Activated CD8-positive, alpha-beta memory T cell treated with anti-CD3 and anti-CD28 coated beads, Interleukin-2, amount 50 U/mL, for 24 hours (primary cell): ENCODE measurements around the gene GLB1L.
"Not testable (repeated sequence)": the region's sequence is repeated elsewhere in the genome, so short reads cannot be mapped to it uniquely, and the experiment has no call there.

Source experiments
- DNase-seq: peaks from one replicate; pipeline ENCODE4 v3.0.0-alpha.2; 2020; ENCODE audit errors: extremely low read depth

GLB1L gene

DNA sequence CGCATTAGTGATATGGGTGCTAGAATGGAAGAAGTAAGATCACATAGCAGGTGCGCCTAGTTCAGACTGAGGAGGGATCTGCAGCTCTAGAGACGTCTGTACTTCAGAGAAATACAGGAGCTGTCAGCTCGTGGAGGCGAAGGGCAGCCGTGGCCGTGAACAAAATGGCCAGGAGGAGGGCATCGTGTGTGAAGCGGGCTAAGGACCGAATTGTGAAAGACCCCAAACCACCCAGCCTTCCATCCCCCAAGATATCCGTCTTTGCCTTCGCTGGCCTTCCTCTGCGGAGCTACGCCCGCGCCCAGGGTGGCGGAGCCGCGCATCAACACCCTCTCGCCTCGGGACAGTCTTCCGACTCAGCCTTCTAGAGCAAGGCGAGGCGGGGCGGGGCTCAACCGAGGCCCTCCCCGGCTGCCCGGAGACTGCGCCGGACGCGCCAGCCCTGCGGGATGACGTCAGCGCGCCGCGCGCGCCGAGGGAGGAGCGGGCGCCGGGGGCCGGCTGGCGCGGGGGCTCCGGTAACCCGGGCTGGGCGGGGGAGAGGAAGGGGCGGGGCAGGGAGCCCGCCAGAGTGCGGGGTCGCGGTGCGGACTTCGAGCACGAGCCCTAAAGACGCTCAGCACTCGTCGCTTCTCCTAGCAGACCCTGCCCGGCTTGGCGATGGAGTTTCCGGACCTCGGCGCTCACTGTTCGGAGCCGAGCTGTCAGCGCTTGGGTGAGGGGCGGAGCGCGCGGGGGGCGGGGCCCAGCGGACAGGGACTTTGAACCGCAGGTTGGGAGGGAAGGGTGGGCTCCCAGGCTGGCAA is 38.7 kb downstream of the GLB1L start, which contains the start of gene ZFAND2B:
Gene ZFAND2B (plus strand): TSS at position 455 of the 806 bp plus-strand sequence. CDS start 206 bp downstream, at position 661.
- DNase-seq, result peak; percentile 75

DNA sequence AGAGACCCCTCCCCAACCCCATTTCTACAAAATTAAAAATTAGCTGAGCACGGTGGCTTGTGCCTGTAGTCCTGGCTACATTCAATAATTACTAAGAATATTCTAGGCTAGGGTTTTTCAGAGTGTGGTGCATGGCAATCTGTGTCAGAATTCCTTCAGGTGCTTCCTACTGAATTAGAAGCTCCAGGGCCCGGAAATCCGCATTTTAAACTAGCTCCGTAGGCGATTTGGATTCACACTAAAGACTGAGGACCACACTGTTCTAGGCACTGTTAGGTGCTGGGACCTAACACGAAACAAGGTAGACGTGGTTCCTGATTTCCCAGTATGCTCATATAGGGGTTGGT is 39.3 kb downstream of the GLB1L start:
- DNase-seq, result no peak

DNA sequence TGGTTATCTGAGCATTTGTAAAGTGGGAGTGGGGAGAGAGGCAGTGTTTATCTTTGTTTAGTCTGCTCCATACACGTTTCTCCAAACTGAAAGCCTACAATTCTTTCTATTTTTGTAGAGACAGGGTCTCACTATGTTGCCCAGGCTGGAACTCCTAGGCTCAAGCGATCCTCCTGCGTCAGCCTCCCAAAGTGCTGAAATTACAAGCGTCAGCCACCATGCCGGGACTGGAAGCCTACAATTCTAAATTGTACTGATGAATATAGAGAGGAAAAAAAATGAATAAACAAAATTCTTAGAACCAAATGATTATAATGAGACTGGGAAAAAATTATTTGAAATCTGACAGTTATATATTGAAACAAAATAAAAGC is 40.1 kb downstream of the GLB1L start:
- DNase-seq, result no peak

DNA sequence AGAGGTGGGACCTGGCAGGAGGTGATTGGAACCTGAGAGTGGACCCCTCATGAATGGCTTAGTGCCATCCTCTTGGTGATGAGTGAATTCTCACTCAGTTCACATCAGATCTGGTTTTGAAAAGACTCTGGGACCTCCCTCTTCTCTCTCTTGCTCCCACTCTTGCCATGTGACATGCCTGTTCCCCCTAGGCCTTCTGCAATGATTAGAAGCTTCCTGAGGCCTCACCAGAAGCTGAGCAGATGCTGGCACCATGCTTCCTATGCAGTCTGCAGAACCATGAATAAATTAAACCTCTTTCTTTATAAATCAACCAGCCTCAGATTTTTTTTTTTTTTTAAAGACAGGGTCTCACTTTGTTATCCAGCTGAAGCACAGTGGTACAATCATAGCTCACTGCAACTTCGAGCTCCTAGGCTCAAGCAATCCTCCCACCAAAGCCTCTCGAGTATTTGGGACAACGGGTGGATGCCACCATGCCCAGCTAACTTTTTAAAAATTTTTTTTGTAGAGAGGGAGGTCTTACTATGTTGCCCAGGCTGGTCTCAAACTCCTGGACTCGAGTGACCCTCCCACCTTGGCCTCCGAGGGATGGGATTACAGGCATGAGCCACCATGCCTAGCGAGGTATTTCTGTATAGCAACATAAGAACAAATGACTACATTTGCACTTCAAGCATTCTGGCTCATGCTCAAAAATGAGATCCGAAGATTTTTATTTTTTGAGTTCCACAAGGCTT is 40.6 kb downstream of the GLB1L start:
- no peak for DNase-seq

GRCh38 chr2:219201331-219201730 is 43.9 kb downstream of the GLB1L start:
- DNase-seq, result not testable (repeated sequence)

- not testable (repeated sequence) for DNase-seq
Measured at GRCh38 chr2:219200502-219201326, 44.5 kb downstream of the GLB1L start.

- no peak for DNase-seq
Measured at GRCh38 chr2:219199470-219200211, 45.6 kb downstream of the GLB1L start.

GRCh38 chr2:219198974-219199373 is 46.3 kb downstream of the GLB1L start:
- DNase-seq, result no peak

DNA sequence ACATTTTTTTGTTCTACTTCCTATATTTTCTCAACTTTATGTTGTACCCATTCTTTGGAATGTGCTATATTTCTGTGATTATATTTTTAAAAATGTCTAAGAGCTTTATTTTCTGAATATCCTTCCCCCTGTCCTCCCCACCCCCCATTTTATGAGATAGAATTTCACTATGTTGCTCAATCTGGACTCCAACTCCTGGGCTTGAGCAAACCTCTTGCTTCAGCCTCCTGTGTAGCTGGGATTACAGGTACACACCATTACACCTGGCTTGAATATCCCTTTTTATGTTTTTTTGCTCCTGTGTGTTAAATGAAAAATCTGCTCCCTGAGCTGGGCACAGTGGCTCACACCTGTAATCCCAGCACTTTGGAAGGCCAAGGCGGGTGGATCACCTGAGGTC is 47.9 kb downstream of the GLB1L start:
- no peak for DNase-seq

- DNase-seq, result no peak
Measured at GRCh38 chr2:219186754-219187456, 58.3 kb downstream of the GLB1L start.
